ENCODE results near the gene KIF1B. TPM values are rescaled to one million over a fixed set of nuclear protein-coding genes. Genes with fewer than 3 reads are reported as not detected.

The KIF1B gene
- total RNA-seq, 2 experiments from 2014 or later: 7.1 to 8.9 TPM

- peak; percentile 88 for ATAC-seq
- DNase-seq: peak; percentile 61
- intact Hi-C loops (cut with micrococcal nuclease): no loop called here
- Mint-ChIP-seq H3K4me3 (no peak overlapping the region), H3K9me3 (no peaks in the 10 kb centered on the region), H3K36me3 (ENCODE audit: low read depth) (no peaks in the 10 kb centered on the region), H3K27me3 (no peaks in the 10 kb centered on the region), H3K27ac (peak overlapping the region; percentile 42), H3K4me1 (ENCODE audit: low read depth) (peaks cover 28% of the 10 kb centered on the region)
- no peak for TF ChIP-seq CTCF (IDR thresholded peaks at IDR 0.05)
- ChIA-PET POLR2A (interaction anchor here (1.1 kb wide), 1 partner anchor 115 kb away, joined by 3 read pairs; no protein-coding TSS in a partner anchor), CTCF (interaction anchor here (1.2 to 2.3 kb wide), 3 partner anchors 12 to 211 kb away, joined by 3 to 12 read pairs (median 5); partner anchors contain the start of gene KIF1B)
Measured at GRCh38 chr1:10283318-10283984, 73.1 kb downstream of the KIF1B start.

GRCh38 chr1:10286244-10286643 is 75.9 kb downstream of the KIF1B start:
- POLR2A ChIA-PET: no interaction called here

GRCh38 chr1:10287023-10287645 is 76.8 kb downstream of the KIF1B start:
- intact Hi-C loops (cut with micrococcal nuclease): no loop called here
- TF ChIP-seq CTCF (IDR thresholded peaks at IDR 0.05): no peak
- no peak for ATAC-seq
- no peak for DNase-seq
- Mint-ChIP-seq H3K9me3 (no peaks in the 10 kb centered on the region), H3K27me3 (no peaks in the 10 kb centered on the region), H3K4me1 (ENCODE audit: low read depth) (peaks cover 19% of the 10 kb centered on the region), H3K36me3 (ENCODE audit: low read depth) (no peaks in the 10 kb centered on the region), H3K27ac (no peak overlapping the region), H3K4me3 (no peak overlapping the region)
- ChIA-PET CTCF (interaction anchor here (1.2 kb wide), 1 partner anchor 9 kb away, joined by 3 read pairs; no protein-coding TSS in a partner anchor), POLR2A (interaction anchor here (1.3 kb wide), 1 partner anchor 10 kb away, joined by 3 read pairs; no protein-coding TSS in a partner anchor)

More at GRCh38 chr1:10286244-10286643, 75.9 kb downstream of the KIF1B start:
- intact Hi-C loops (cut with micrococcal nuclease): no loop called here
- CTCF ChIA-PET: interaction anchor here (1.0 kb wide), 1 partner anchor 32 kb away, joined by 3 read pairs; no protein-coding TSS in a partner anchor
- Mint-ChIP-seq H3K4me1 (ENCODE audit: low read depth) (peaks cover 24% of the 10 kb centered on the region), H3K27ac (no peak overlapping the region), H3K27me3 (no peaks in the 10 kb centered on the region), H3K4me3 (no peak overlapping the region), H3K9me3 (no peaks in the 10 kb centered on the region), H3K36me3 (ENCODE audit: low read depth) (no peaks in the 10 kb centered on the region)
- ATAC-seq: no peak
- DNase-seq: no peak
- TF ChIP-seq CTCF (IDR thresholded peaks at IDR 0.05): no peak

GRCh38 chr1:10288029-10288615 is 77.8 kb downstream of the KIF1B start:
- H3K27me3 Mint-ChIP-seq: no peaks in the 10 kb centered on the region
- no peaks in the 10 kb centered on the region for H3K9me3 Mint-ChIP-seq
- no peak overlapping the region for H3K27ac Mint-ChIP-seq
- POLR2A ChIA-PET: interaction anchor here (1.3 kb wide), 1 partner anchor 11 kb away, joined by 3 read pairs; no protein-coding TSS in a partner anchor
- H3K4me3 Mint-ChIP-seq: no peak overlapping the region
- DNase-seq (no peak), ATAC-seq (no peak)
- peaks cover 6% of the 10 kb centered on the region for H3K36me3 Mint-ChIP-seq (ENCODE audit: low read depth)
- H3K4me1 Mint-ChIP-seq (ENCODE audit: low read depth): peaks cover 13% of the 10 kb centered on the region
- intact Hi-C loops (cut with micrococcal nuclease): no loop called here
- no peak for TF ChIP-seq CTCF (IDR thresholded peaks at IDR 0.05)
- CTCF ChIA-PET: interaction anchor here (1.2 to 2.1 kb wide), 2 partner anchors 10 to 78 kb away, joined by 3 to 5 read pairs; partner anchors contain the start of gene KIF1B
